HEK293 (cell line): ENCODE data around the gene FSTL4.

Experiments used
- AEBP2 ChIP-seq: fragments of 450-650 bp; formaldehyde crosslinking; IDR thresholded peaks from 2 replicates; pipeline ENCODE4 v1.5.1; 2016; ENCODE audit warnings: missing biosample characterization, missing genetic modification characterization, borderline replicate concordance
- EGR2 ChIP-seq: fragments of 450-650 bp; formaldehyde crosslinking; IDR thresholded peaks from 2 replicates; pipeline ENCODE4 v1.5.1; 2016; ENCODE audit warnings: low read depth, missing biosample characterization, missing genetic modification characterization
- FEZF1 ChIP-seq: fragments of 450-650 bp; formaldehyde crosslinking; IDR thresholded peaks from 2 replicates; pipeline ENCODE4 v1.5.1; 2016; ENCODE audit warnings: missing biosample characterization, missing genetic modification characterization
- HOXA7 ChIP-seq: sonication (generic); formaldehyde crosslinking; IDR thresholded peaks from 2 replicates; pipeline ENCODE4 v1.8.1; 2022; ENCODE audit warnings: missing genetic modification reagents, borderline replicate concordance
- HOXD13 ChIP-seq: sonication (generic); formaldehyde crosslinking; IDR thresholded peaks from 2 replicates; pipeline ENCODE4 v1.8.0; 2022; ENCODE audit warnings: missing genetic modification reagents, borderline replicate concordance
- KLF1 ChIP-seq: fragments of 450-650 bp; formaldehyde crosslinking; IDR thresholded peaks from 2 replicates; pipeline ENCODE4 v1.5.1; 2016; ENCODE audit warnings: missing biosample characterization, missing genetic modification characterization
- KLF7 ChIP-seq: fragments of 450-650 bp; formaldehyde crosslinking; IDR thresholded peaks from 2 replicates; pipeline ENCODE4 v1.5.1; 2016; ENCODE audit warnings: missing biosample characterization, missing genetic modification characterization, borderline replicate concordance
- SCRT1 ChIP-seq: fragments of 450-650 bp; formaldehyde crosslinking; IDR thresholded peaks from 2 replicates; pipeline ENCODE4 v1.5.1; 2016; ENCODE audit warnings: missing biosample characterization, missing genetic modification characterization, borderline replicate concordance
- SP2 ChIP-seq: fragments of 450-650 bp; formaldehyde crosslinking; IDR thresholded peaks from 2 replicates; pipeline ENCODE4 v1.5.1; 2016; ENCODE audit warnings: missing biosample characterization, missing genetic modification characterization
- ZFHX2 ChIP-seq: fragments of 450-650 bp; formaldehyde crosslinking; conservative IDR thresholded peaks from 2 replicates; pipeline ENCODE4 v1.5.1; 2016; ENCODE audit warnings: missing biosample characterization, missing genetic modification characterization
- ZFP41 ChIP-seq: fragments of 450-650 bp; formaldehyde crosslinking; IDR thresholded peaks from 2 replicates; pipeline ENCODE4 v1.5.1; 2016; ENCODE audit warnings: missing biosample characterization, missing genetic modification characterization, borderline replicate concordance
- ZNF10 ChIP-seq: fragments of 450-650 bp; formaldehyde crosslinking; IDR thresholded peaks from 2 replicates; pipeline ENCODE4 v1.5.1; 2017; ENCODE audit warnings: missing biosample characterization, missing genetic modification characterization
- ZNF112 ChIP-seq: fragments of 450-650 bp; formaldehyde crosslinking; IDR thresholded peaks from 2 replicates; pipeline ENCODE4 v1.5.0; 2017; ENCODE audit warnings: missing biosample characterization, missing genetic modification characterization
- ZNF140 ChIP-seq: fragments of 450-650 bp; formaldehyde crosslinking; IDR thresholded peaks from 2 replicates; pipeline ENCODE4 v1.5.1; 2016; ENCODE audit warnings: missing biosample characterization, missing genetic modification characterization
- ZNF16 ChIP-seq: fragments of 450-650 bp; formaldehyde crosslinking; IDR thresholded peaks from 2 replicates; pipeline ENCODE4 v1.5.1; 2016; ENCODE audit warnings: low read depth, missing biosample characterization, missing genetic modification characterization
- ZNF174 ChIP-seq: fragments of 450-650 bp; formaldehyde crosslinking; IDR thresholded peaks from 2 replicates; pipeline ENCODE4 v1.5.0; 2017; ENCODE audit warnings: missing biosample characterization, mild to moderate bottlenecking, missing genetic modification characterization
- ZNF23 ChIP-seq: fragments of 450-650 bp; formaldehyde crosslinking; IDR thresholded peaks from 2 replicates; pipeline ENCODE4 v1.5.1; 2016; ENCODE audit warnings: missing biosample characterization, missing genetic modification characterization, borderline replicate concordance
- ZNF280C ChIP-seq: fragments of 450-650 bp; formaldehyde crosslinking; IDR thresholded peaks from 2 replicates; pipeline ENCODE4 v1.5.1; 2016; ENCODE audit warnings: missing biosample characterization, missing genetic modification characterization
- ZNF354C ChIP-seq: fragments of 450-650 bp; formaldehyde crosslinking; IDR thresholded peaks from 2 replicates; pipeline ENCODE4 v1.5.1; 2016; ENCODE audit warnings: missing biosample characterization, missing genetic modification characterization, low read depth, borderline replicate concordance
- ZNF449 ChIP-seq: fragments of 450-650 bp; formaldehyde crosslinking; IDR thresholded peaks from 2 replicates; pipeline ENCODE4 v1.5.1; 2017; ENCODE audit warnings: missing biosample characterization, mild to moderate bottlenecking, missing genetic modification characterization, moderate library complexity
- ZNF514 ChIP-seq: fragments of 450-650 bp; formaldehyde crosslinking; IDR thresholded peaks from 2 replicates; pipeline ENCODE4 v1.5.1; 2016; ENCODE audit warnings: missing biosample characterization, missing genetic modification characterization
- ZNF521 ChIP-seq: fragments of 450-650 bp; formaldehyde crosslinking; IDR thresholded peaks from 2 replicates; pipeline ENCODE4 v1.5.1; 2017; ENCODE audit warnings: missing biosample characterization, mild to moderate bottlenecking, missing genetic modification characterization
- ZNF621 ChIP-seq: fragments of 450-650 bp; formaldehyde crosslinking; IDR thresholded peaks from 2 replicates; pipeline ENCODE4 v1.5.1; 2017; ENCODE audit warnings: missing biosample characterization, missing genetic modification characterization
- ZNF629 ChIP-seq: fragments of 450-650 bp; formaldehyde crosslinking; IDR thresholded peaks from 2 replicates; pipeline ENCODE4 v1.5.1; 2017; ENCODE audit warnings: missing biosample characterization, missing genetic modification characterization
- ZNF692 ChIP-seq: fragments of 450-650 bp; formaldehyde crosslinking; IDR thresholded peaks from 2 replicates; pipeline ENCODE4 v1.5.1; 2016; ENCODE audit warnings: missing biosample characterization, missing genetic modification characterization
- TF ChIP-seq, protein P1 (sequence below): fragments of 450-650 bp; formaldehyde crosslinking; IDR thresholded peaks from 2 replicates; pipeline ENCODE4 v1.5.1; 2016; ENCODE audit warnings: missing biosample characterization, missing genetic modification characterization
- TF ChIP-seq, protein P2 (sequence below): fragments of 450-650 bp; IDR thresholded peaks from 2 replicates; pipeline ENCODE4 v1.5.1; 2018; ENCODE audit warnings: missing biosample characterization, mild to moderate bottlenecking, missing genetic modification characterization

The FSTL4 gene

GRCh38 chr5:133245191-133246052 lies 366.9 kb downstream of the FSTL4 start (continued):
- TF ChIP-seq, protein P1, sequence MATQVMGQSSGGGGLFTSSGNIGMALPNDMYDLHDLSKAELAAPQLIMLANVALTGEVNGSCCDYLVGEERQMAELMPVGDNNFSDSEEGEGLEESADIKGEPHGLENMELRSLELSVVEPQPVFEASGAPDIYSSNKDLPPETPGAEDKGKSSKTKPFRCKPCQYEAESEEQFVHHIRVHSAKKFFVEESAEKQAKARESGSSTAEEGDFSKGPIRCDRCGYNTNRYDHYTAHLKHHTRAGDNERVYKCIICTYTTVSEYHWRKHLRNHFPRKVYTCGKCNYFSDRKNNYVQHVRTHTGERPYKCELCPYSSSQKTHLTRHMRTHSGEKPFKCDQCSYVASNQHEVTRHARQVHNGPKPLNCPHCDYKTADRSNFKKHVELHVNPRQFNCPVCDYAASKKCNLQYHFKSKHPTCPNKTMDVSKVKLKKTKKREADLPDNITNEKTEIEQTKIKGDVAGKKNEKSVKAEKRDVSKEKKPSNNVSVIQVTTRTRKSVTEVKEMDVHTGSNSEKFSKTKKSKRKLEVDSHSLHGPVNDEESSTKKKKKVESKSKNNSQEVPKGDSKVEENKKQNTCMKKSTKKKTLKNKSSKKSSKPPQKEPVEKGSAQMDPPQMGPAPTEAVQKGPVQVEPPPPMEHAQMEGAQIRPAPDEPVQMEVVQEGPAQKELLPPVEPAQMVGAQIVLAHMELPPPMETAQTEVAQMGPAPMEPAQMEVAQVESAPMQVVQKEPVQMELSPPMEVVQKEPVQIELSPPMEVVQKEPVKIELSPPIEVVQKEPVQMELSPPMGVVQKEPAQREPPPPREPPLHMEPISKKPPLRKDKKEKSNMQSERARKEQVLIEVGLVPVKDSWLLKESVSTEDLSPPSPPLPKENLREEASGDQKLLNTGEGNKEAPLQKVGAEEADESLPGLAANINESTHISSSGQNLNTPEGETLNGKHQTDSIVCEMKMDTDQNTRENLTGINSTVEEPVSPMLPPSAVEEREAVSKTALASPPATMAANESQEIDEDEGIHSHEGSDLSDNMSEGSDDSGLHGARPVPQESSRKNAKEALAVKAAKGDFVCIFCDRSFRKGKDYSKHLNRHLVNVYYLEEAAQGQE = no peak; the same call in 1 of the 2 replicates
- TF ChIP-seq, protein P2, sequence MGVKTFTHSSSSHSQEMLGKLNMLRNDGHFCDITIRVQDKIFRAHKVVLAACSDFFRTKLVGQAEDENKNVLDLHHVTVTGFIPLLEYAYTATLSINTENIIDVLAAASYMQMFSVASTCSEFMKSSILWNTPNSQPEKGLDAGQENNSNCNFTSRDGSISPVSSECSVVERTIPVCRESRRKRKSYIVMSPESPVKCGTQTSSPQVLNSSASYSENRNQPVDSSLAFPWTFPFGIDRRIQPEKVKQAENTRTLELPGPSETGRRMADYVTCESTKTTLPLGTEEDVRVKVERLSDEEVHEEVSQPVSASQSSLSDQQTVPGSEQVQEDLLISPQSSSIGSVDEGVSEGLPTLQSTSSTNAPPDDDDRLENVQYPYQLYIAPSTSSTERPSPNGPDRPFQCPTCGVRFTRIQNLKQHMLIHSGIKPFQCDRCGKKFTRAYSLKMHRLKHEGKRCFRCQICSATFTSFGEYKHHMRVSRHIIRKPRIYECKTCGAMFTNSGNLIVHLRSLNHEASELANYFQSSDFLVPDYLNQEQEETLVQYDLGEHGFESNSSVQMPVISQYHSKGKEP (tag by site-specific recombination) = no peak
- no peak for TF ChIP-seq ZNF174
- no peak for TF ChIP-seq ZFHX2 (tag by site-specific recombination)
- TF ChIP-seq KLF1 (tag by site-specific recombination) = no peak
- peak; percentile 90 for TF ChIP-seq ZNF629 (tag by site-specific recombination)
- TF ChIP-seq ZNF692 (tag by site-specific recombination) = 0 out of 2 replicates have a peak, but pooled peaks have one; percentile 40
- TF ChIP-seq ZNF112 (tag by site-specific recombination) = no peak
- no peak for TF ChIP-seq KLF7
- TF ChIP-seq SCRT1 (tag by site-specific recombination) = no peak
- no peak for TF ChIP-seq HOXD13 (CRISPR knock-in tag)
- no peak for TF ChIP-seq AEBP2 (tag by site-specific recombination)
- no peak for TF ChIP-seq ZNF16 (tag by site-specific recombination)
- TF ChIP-seq ZNF23 (tag by site-specific recombination) = no peak
- no peak for TF ChIP-seq ZFP41 (tag by site-specific recombination)
- no peak for TF ChIP-seq ZNF621 (tag by site-specific recombination)
- TF ChIP-seq FEZF1 (tag by site-specific recombination) = no peak
- no peak for TF ChIP-seq ZNF514 (tag by site-specific recombination)
- TF ChIP-seq SP2 (tag by site-specific recombination) = peak; percentile 19; the same call in 1 of the 2 replicates
- TF ChIP-seq ZNF10 (tag by site-specific recombination) = no peak
- no peak for TF ChIP-seq ZNF280C (tag by site-specific recombination)
- no peak for TF ChIP-seq ZNF521
- no peak for TF ChIP-seq ZNF354C (tag by site-specific recombination)
- no peak for TF ChIP-seq ZNF449
- no peak for TF ChIP-seq HOXA7 (CRISPR knock-in tag)
- TF ChIP-seq ZNF140 (tag by site-specific recombination) = no peak
- no peak for TF ChIP-seq EGR2 (tag by site-specific recombination)
